GF-D8 (cell line): ENCODE measurements around the gene CUX1.
A peak's percentile ranks its signal among the peaks of the same experiment; 100 is the strongest.

Experiments
- DNase-seq: peaks from one replicate; lab custom pipeline; 2025; lab: John Stamatoyannopoulos, UW

CUX1 gene

GRCh38 chr7:102272075-102272916 is 454.9 kb downstream of the CUX1 start:
- no peak for DNase-seq

- no peak for DNase-seq
Measured at GRCh38 chr7:102272917-102273748, 455.7 kb downstream of the CUX1 start.

GRCh38 chr7:102273749-102274712 is 456.6 kb downstream of the CUX1 start:
- DNase-seq: no peak

- DNase-seq: no peak
Measured at GRCh38 chr7:102275123-102275703, 457.8 kb downstream of the CUX1 start.

GRCh38 chr7:102277901-102278300 is 460.5 kb downstream of the CUX1 start:
- no peak for DNase-seq

- no peak for DNase-seq
Measured at GRCh38 chr7:102279537-102280400, 462.3 kb downstream of the CUX1 start.

GRCh38 chr7:102280521-102280920 is 463.1 kb downstream of the CUX1 start:
- no peak for DNase-seq

- DNase-seq: no peak
Measured at GRCh38 chr7:102281785-102282184, 464.4 kb downstream of the CUX1 start.

GRCh38 chr7:102282465-102283362 is 465.3 kb downstream of the CUX1 start:
- no peak for DNase-seq

GRCh38 chr7:102283477-102284189 is 466.2 kb downstream of the CUX1 start:
- DNase-seq: no peak

GRCh38 chr7:102284399-102284798 is 467.0 kb downstream of the CUX1 start:
- DNase-seq: no peak

- peak; percentile 35 for DNase-seq
Measured at GRCh38 chr7:102284891-102285539, 467.6 kb downstream of the CUX1 start.

- no peak for DNase-seq
Measured at GRCh38 chr7:102285540-102286236, 468.3 kb downstream of the CUX1 start.

- DNase-seq: peak; percentile 61
Measured at GRCh38 chr7:102286237-102287110, 469.0 kb downstream of the CUX1 start, which contains the start of gene SH2B2. Gene SH2B2 (plus strand): TSS chr7:102286868. CDS start chr7:102300551, 13,683 bp downstream.

- no peak for DNase-seq
Measured at GRCh38 chr7:102287111-102287980, 469.9 kb downstream of the CUX1 start.

GRCh38 chr7:102287981-102288278 is 470.5 kb downstream of the CUX1 start:
- no peak for DNase-seq
